ENCODE data around the gene DDX59.

The DDX59 gene

DNA sequence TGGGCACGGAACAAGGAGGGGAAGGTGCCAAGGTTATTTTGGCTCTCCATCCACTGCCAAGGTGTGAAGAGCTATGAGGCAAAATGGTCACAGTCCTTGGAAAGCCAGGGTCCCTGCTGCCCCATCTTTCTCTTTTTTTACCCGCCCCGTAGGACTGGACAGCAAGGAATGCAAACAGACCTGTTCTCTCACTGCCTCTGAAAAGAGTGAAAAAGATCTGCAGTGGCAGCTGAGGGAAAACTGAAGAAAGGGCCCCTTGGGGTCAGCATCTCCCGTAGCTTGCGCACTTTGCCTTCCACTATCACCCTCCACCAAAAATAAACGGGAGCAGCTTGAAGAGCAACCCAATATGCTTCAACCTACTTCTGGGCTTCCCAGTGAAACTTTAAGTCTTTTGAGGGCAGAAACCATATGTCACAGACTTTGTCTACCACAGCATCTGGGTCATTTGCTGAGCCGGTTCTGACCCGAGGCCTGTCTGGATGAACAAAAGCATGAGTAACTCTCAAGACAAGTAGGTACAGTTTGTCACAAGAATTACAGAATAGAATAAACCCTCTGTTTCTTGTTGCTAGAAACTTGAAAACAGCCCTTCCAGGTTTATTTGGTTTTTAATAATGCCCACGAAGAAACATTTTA is 39.7 kb downstream of the DDX59 start:
- CTCF ChIA-PET, result interaction anchor here (1.2 to 1.7 kb wide), 2 partner anchors 8 to 16 kb away, joined by 3 to 6 read pairs; no protein-coding TSS in a partner anchor
- POLR2A ChIA-PET, result no interaction called here
- TF ChIP-seq, protein P1, sequence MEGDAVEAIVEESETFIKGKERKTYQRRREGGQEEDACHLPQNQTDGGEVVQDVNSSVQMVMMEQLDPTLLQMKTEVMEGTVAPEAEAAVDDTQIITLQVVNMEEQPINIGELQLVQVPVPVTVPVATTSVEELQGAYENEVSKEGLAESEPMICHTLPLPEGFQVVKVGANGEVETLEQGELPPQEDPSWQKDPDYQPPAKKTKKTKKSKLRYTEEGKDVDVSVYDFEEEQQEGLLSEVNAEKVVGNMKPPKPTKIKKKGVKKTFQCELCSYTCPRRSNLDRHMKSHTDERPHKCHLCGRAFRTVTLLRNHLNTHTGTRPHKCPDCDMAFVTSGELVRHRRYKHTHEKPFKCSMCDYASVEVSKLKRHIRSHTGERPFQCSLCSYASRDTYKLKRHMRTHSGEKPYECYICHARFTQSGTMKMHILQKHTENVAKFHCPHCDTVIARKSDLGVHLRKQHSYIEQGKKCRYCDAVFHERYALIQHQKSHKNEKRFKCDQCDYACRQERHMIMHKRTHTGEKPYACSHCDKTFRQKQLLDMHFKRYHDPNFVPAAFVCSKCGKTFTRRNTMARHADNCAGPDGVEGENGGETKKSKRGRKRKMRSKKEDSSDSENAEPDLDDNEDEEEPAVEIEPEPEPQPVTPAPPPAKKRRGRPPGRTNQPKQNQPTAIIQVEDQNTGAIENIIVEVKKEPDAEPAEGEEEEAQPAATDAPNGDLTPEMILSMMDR (IDR thresholded peaks at IDR 0.05; ENCODE audit: insufficient read depth, low read length, missing control alignments), result no peak
- DNase-seq (ENCODE audit: low read depth, low spot score), result no peak
- no peak overlapping the region for H3K4me3 ChIP-seq (ENCODE audit: low read depth, low read length)

DNA sequence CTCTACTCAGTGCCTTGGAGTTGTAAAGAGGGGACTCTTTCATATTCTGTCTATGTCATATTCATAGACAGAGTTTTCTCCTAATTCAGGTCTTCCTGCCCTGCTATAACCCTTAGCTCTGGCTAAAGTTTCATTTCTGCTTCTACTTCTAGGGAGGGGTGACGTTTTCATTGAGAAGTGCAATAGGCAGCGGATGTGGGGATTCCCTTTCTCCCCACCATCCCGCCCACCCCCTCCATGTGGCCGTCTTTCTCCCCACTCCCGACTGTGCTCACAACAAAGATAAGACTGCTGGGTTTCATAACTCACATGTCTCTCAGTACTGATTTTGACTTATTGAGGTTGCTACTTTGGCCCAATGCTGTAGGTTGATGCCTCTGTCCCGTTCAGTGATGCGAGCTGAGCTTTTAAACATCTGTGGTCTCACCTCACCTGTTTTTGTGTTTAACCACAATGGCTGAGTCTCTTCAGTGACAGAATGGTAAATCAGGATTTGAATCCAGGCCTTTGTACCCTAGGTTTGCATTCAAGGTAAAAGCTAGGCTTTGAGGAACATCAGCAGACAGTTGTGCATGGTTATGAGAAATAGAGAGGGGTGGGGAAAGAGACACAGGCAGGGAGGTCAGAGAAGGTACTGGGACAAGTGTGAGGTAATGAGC is 41.4 kb downstream of the DDX59 start:
- DNase-seq (ENCODE audit: low read depth, low spot score), result no peak
- TF ChIP-seq, protein P1 (IDR thresholded peaks at IDR 0.05; ENCODE audit: insufficient read depth, low read length, missing control alignments), result no peak
- ChIA-PET CTCF (interaction anchor here (0.7 to 1.7 kb wide), 3 partner anchors 174 to 209 kb away, joined by 3 to 8 read pairs (median 3); no protein-coding TSS in a partner anchor), POLR2A (interaction anchor here (0.7 kb wide), 1 partner anchor 245 kb away, joined by 4 read pairs; no protein-coding TSS in a partner anchor)
- H3K4me3 ChIP-seq (ENCODE audit: low read depth, low read length), result no peak overlapping the region

DNA sequence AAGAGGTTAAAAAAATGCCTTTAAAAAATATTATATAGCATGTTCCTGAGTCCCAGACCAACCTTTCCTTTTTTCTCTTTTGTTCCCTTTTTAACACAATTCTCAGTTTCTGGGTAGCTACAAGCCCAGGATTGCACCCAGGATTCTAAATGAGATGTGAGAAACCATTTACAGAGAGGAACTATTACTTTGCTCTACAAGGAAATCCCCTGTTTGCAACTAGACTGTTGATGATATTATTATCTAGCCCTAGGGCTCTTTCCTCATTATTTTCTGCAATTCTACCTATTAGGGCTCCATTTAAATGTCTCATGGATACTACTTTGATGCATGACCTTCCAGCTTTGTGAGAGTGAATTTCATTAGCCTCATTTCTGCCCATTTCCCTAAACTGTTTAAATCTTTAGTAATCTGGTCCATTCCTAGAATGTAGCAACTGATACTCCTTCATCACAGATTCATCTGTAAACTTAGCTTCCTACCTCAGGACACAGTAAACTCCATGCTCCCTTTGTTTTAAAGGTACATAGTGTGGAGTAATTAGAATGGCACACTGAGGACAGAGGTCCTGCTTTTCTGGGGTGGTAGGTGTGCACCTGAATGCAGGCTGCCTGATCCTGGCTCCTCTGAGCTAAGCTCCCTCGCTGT is 42.0 kb downstream of the DDX59 start:
- TF ChIP-seq, protein P1 (IDR thresholded peaks at IDR 0.05; ENCODE audit: insufficient read depth, low read length, missing control alignments), result no peak
- DNase-seq (ENCODE audit: low read depth, low spot score), result no peak
- H3K4me3 ChIP-seq (ENCODE audit: low read depth, low read length), result no peak overlapping the region
- ChIA-PET CTCF (interaction anchor here (0.7 to 1.7 kb wide), 5 partner anchors 16 to 210 kb away, joined by 3 to 8 read pairs (median 5); no protein-coding TSS in a partner anchor), POLR2A (interaction anchor here (0.7 kb wide), 1 partner anchor 246 kb away, joined by 4 read pairs; no protein-coding TSS in a partner anchor)

DNA sequence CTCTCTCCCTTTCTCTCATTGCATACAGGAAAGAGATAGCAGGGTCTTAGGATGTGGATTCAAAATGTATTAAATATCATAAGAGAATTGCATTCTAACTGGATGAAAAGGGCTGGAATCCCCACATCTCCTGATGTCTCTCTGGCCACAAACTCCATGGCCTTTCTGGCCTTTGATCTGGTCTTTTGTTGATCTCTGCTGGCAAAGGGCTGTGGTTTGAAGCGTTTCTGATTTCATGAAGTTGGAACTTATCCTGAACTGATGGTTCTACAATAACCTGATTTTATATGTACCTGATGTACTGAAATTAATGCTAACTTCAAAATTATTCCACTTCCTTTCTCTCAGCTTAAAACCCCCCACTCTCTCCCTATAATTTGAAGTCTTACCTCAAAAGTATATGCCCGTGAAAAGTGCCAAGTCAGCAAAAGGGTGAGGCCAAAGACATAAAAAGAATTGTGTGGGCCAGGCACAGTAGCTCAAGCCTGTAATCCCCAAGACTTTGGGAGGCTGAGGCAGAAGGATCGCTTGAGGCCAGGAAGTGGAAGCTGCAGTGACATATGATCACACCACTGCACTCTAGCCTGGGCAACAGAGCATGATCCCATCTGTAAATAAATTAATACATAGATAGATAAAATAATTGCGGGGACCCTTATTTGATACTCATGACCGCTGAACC is 42.7 kb downstream of the DDX59 start:
- ChIA-PET POLR2A (no interaction called here), CTCF (interaction anchor here (0.9 to 9.9 kb wide), 3 partner anchors 15 to 211 kb away, joined by 5 to 167 read pairs (median 5); no protein-coding TSS in a partner anchor)
- no peak for DNase-seq (ENCODE audit: low read depth, low spot score)
- TF ChIP-seq, protein P1 (IDR thresholded peaks at IDR 0.05; ENCODE audit: insufficient read depth, low read length, missing control alignments), result no peak
- H3K4me3 ChIP-seq (ENCODE audit: low read depth, low read length), result no peak overlapping the region

DNA sequence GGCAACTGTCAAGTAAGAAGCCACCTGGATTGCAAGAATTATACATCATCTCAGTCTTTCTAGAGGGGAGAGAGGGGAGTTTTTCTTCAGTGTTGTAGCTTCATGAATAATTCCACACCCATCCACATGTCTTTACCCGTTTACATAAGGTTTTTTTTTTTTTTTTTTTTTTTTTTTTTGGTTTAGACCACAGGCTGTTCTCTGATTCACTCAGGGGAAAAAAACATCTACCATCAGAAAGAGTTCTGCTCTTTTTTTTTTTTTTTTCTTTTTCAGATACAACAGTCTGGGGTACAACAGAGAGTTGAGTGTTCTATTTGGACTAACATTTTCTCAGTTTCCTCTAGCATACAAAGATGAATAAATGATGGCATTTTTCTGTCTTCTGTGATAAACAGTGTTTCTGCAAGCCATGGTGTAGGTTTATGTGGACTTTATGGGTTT is 44.3 kb downstream of the DDX59 start:
- no peak for DNase-seq (ENCODE audit: low read depth, low spot score)
- TF ChIP-seq, protein P1 (IDR thresholded peaks at IDR 0.05; ENCODE audit: insufficient read depth, low read length, missing control alignments), result no peak
- H3K4me3 ChIP-seq (ENCODE audit: low read depth, low read length), result no peak overlapping the region
- ChIA-PET CTCF (interaction anchor here (0.9 to 9.9 kb wide), 6 partner anchors 143 to 346 kb away, joined by 3 to 167 read pairs (median 35); no protein-coding TSS in a partner anchor), POLR2A (no interaction called here)

Data from AG04449 (cell line).